HepG2 (cell line): ENCODE data around the gene DRC7. TPM values are rescaled to one million over a fixed set of nuclear protein-coding genes. Genes with fewer than 3 reads are reported as not detected.

Experiments used
- HES4 ChIP-seq: sonication (generic); formaldehyde crosslinking; IDR thresholded peaks from 2 replicates; pipeline ENCODE4 v1.9.0; 2021; ENCODE audit warnings: mild to moderate bottlenecking, missing genetic modification reagents, borderline replicate concordance
- HNF4A ChIP-seq: sonication (generic); formaldehyde crosslinking; IDR thresholded peaks from 2 replicates; pipeline ENCODE4 v1.4.0; 2020; ENCODE audit warnings: missing genetic modification reagents
- KAT7 ChIP-seq: IDR thresholded peaks from 2 replicates; pipeline ENCODE4 v1.6.1; 2018; ENCODE audit warnings: borderline replicate concordance, missing compliant biosample characterization
- KDM5B ChIP-seq: sonication (generic); formaldehyde crosslinking; IDR thresholded peaks from 2 replicates; pipeline ENCODE4 v1.4.0; 2020; ENCODE audit warnings: missing genetic modification reagents, mild to moderate bottlenecking, borderline replicate concordance
- KLF12 ChIP-seq: sonication (generic); formaldehyde crosslinking; IDR thresholded peaks from 2 replicates; pipeline ENCODE4 v1.4.0; 2020; ENCODE audit warnings: missing genetic modification reagents, borderline replicate concordance
- NFATC3 ChIP-seq: sonication (generic); formaldehyde crosslinking; IDR thresholded peaks from 2 replicates; pipeline ENCODE4 v1.5.1; 2020; ENCODE audit warnings: mild to moderate bottlenecking, missing genetic modification reagents
- NFE2L1 ChIP-seq: sonication (generic); formaldehyde crosslinking; IDR thresholded peaks from 2 replicates; pipeline ENCODE4 v1.4.0; 2020; ENCODE audit warnings: missing genetic modification reagents, mild to moderate bottlenecking, borderline replicate concordance
- NFKB2 ChIP-seq: sonication (generic); formaldehyde crosslinking; IDR thresholded peaks from 2 replicates; pipeline ENCODE4 v1.4.0; 2020; ENCODE audit warnings: missing genetic modification reagents, borderline replicate concordance
- NFYB ChIP-seq: sonication (generic); formaldehyde crosslinking; IDR thresholded peaks from 2 replicates; pipeline ENCODE4 v1.4.0; 2020; ENCODE audit warnings: missing genetic modification reagents
- SRF ChIP-seq: IDR thresholded peaks from 2 replicates; pipeline ENCODE4 v1.6.1; 2011; ENCODE audit warnings: mild to moderate bottlenecking, low read depth, low read length, moderate library complexity
- STAT6 ChIP-seq: sonication (generic); formaldehyde crosslinking; IDR thresholded peaks from 2 replicates; pipeline ENCODE4 v1.4.0; 2020; ENCODE audit warnings: missing genetic modification reagents, mild to moderate bottlenecking, borderline replicate concordance
- TRAFD1 ChIP-seq: sonication (generic); formaldehyde crosslinking; IDR thresholded peaks from 2 replicates; pipeline ENCODE4 v1.5.1; 2020; ENCODE audit warnings: missing genetic modification reagents, mild to moderate bottlenecking, borderline replicate concordance
- ZMYM3 ChIP-seq: sonication (generic); formaldehyde crosslinking; IDR thresholded peaks from 2 replicates; pipeline ENCODE4 v1.5.1; 2020; ENCODE audit warnings: mild to moderate bottlenecking, missing genetic modification reagents
- ZNF225 ChIP-seq: sonication (generic); formaldehyde crosslinking; IDR thresholded peaks from 2 replicates; pipeline ENCODE4 v1.4.0; 2020; ENCODE audit warnings: mild to moderate bottlenecking, missing genetic modification reagents
- ZNF337 ChIP-seq: sonication (generic); formaldehyde crosslinking; IDR thresholded peaks from 2 replicates; pipeline ENCODE4 v1.5.1; 2020; ENCODE audit warnings: missing genetic modification reagents, low read depth, mild to moderate bottlenecking, borderline replicate concordance
- ZNF432 ChIP-seq: sonication (generic); formaldehyde crosslinking; IDR thresholded peaks from 2 replicates; pipeline ENCODE4 v1.5.0; 2020; ENCODE audit warnings: missing genetic modification reagents, mild to moderate bottlenecking, borderline replicate concordance
- ZNF547 ChIP-seq: sonication (generic); formaldehyde crosslinking; IDR thresholded peaks from 2 replicates; pipeline ENCODE4 v1.5.1; 2020; ENCODE audit warnings: mild to moderate bottlenecking, missing genetic modification reagents
- ZNF670 ChIP-seq: sonication (generic); formaldehyde crosslinking; IDR thresholded peaks from 2 replicates; pipeline ENCODE4 v1.8.0; 2022; ENCODE audit warnings: mild to moderate bottlenecking, missing genetic modification reagents, borderline replicate concordance
- ZNF766 ChIP-seq: sonication (generic); formaldehyde crosslinking; IDR thresholded peaks from 2 replicates; pipeline ENCODE4 v1.5.0; 2020; ENCODE audit warnings: missing genetic modification reagents, borderline replicate concordance
- polyA plus RNA-seq, 8 experiments: library from polyadenylated mRNA; depleted of rRNA in 3 of 8; stranded (reverse) in 7 of 8; unstranded in 1 of 8; fragments of >200 nt; fragmentation: Illumina TruSeq in 4 of 8; extraction: Trizol in 4 of 8; gene quantifications; 2 replicates each; pipeline versions ENCODE4 v1.2.1 to v1.2.3, GENCODE V29; 2011 to 2016; ENCODE audit warnings: low read depth in 4 of 8, missing spikeins in 1 of 8, mixed read lengths in 1 of 8; ENCODE audit not compliant: insufficient read depth in 1 of 8
- total RNA-seq, 5 experiments: library from RNA; depleted of rRNA; stranded (reverse); fragments of >200 nt; fragmentation: Illumina TruSeq; extraction: Trizol; gene quantifications; 2 replicates each; pipeline ENCODE4 v1.2.3, GENCODE V29; 2016; ENCODE audit warnings: low read depth in 1 of 5
- TF ChIP-seq, protein P1 (sequence below): IDR thresholded peaks from 2 replicates; pipeline ENCODE4 v1.6.1; 2016; ENCODE audit warnings: low read depth, missing genetic modification reagents, missing compliant biosample characterization

Gene DRC7
- total and polyA plus RNA-seq, 2 of the 13 experiments (the other 11 are each of a cell fraction or from before 2014, with no cell fraction given): 2.7 to 3.4 TPM

DNA sequence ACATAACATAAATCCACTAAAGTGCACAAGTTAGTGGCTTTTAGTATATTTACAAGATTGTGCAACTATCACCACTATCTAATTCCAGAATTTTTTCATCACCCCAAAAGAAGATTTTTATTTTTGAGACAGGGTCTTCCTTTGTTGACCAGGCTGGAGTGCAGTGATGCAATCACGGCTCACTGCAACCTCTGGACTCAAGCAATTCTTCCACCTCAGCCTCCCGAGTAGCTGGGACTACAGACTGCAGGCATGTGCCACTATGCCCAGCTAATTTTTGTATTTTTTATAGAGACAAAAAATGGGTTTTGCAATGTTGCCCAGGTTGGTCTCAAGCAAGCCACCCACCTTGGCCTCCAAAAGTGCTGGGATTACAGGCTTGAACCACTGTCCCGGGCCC lies 15.1 kb downstream of the DRC7 start (continued):
- no peak for TF ChIP-seq STAT6
- TF ChIP-seq KDM5B: no peak
- no peak for TF ChIP-seq ZNF225
- no peak for TF ChIP-seq HES4 (CRISPR knock-in tag)
- no peak for TF ChIP-seq ZNF432 (CRISPR knock-in tag)
- TF ChIP-seq NFKB2 (CRISPR knock-in tag): no peak
- TF ChIP-seq HNF4A (CRISPR knock-in tag): peak; percentile 94
- no peak for TF ChIP-seq ZNF547 (CRISPR knock-in tag)
- TF ChIP-seq, protein P1, sequence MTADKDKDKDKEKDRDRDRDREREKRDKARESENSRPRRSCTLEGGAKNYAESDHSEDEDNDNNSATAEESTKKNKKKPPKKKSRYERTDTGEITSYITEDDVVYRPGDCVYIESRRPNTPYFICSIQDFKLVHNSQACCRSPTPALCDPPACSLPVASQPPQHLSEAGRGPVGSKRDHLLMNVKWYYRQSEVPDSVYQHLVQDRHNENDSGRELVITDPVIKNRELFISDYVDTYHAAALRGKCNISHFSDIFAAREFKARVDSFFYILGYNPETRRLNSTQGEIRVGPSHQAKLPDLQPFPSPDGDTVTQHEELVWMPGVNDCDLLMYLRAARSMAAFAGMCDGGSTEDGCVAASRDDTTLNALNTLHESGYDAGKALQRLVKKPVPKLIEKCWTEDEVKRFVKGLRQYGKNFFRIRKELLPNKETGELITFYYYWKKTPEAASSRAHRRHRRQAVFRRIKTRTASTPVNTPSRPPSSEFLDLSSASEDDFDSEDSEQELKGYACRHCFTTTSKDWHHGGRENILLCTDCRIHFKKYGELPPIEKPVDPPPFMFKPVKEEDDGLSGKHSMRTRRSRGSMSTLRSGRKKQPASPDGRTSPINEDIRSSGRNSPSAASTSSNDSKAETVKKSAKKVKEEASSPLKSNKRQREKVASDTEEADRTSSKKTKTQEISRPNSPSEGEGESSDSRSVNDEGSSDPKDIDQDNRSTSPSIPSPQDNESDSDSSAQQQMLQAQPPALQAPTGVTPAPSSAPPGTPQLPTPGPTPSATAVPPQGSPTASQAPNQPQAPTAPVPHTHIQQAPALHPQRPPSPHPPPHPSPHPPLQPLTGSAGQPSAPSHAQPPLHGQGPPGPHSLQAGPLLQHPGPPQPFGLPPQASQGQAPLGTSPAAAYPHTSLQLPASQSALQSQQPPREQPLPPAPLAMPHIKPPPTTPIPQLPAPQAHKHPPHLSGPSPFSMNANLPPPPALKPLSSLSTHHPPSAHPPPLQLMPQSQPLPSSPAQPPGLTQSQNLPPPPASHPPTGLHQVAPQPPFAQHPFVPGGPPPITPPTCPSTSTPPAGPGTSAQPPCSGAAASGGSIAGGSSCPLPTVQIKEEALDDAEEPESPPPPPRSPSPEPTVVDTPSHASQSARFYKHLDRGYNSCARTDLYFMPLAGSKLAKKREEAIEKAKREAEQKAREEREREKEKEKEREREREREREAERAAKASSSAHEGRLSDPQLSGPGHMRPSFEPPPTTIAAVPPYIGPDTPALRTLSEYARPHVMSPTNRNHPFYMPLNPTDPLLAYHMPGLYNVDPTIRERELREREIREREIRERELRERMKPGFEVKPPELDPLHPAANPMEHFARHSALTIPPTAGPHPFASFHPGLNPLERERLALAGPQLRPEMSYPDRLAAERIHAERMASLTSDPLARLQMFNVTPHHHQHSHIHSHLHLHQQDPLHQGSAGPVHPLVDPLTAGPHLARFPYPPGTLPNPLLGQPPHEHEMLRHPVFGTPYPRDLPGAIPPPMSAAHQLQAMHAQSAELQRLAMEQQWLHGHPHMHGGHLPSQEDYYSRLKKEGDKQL (CRISPR knock-in tag): no peak
- TF ChIP-seq KLF12 (CRISPR knock-in tag): no peak
- no peak for TF ChIP-seq TRAFD1 (CRISPR knock-in tag)
- no peak for TF ChIP-seq NFYB (CRISPR knock-in tag)
- no peak for TF ChIP-seq ZNF766 (CRISPR knock-in tag)
- peak; percentile 54; the same call in 1 of the 2 replicates for TF ChIP-seq ZMYM3 (CRISPR knock-in tag)
- TF ChIP-seq ZNF670 (CRISPR knock-in tag): no peak
- no peak for TF ChIP-seq SRF
- no peak for TF ChIP-seq NFATC3 (CRISPR knock-in tag)
- no peak for TF ChIP-seq ZNF337 (CRISPR knock-in tag)
- TF ChIP-seq KAT7 (CRISPR knock-in tag): peak; percentile 80; the same call in 1 of the 2 replicates
- no peak for TF ChIP-seq NFE2L1 (CRISPR knock-in tag)
